NCI-H1694 (cell line): ENCODE results near the gene LRPAP1.

Experiments used
- DNase-seq: peaks from one replicate; lab custom pipeline; 2025; lab: John Stamatoyannopoulos, UW

Gene LRPAP1

GRCh38 chr4:3501126-3501824 is 30.9 kb downstream of the LRPAP1 start:
- no peak for DNase-seq

- no peak for DNase-seq
Observed at GRCh38 chr4:3500634-3501101, 31.6 kb downstream of the LRPAP1 start.

GRCh38 chr4:3500111-3500510 is 32.1 kb downstream of the LRPAP1 start:
- DNase-seq: no peak

- no peak for DNase-seq
Observed at GRCh38 chr4:3499710-3500109, 32.5 kb downstream of the LRPAP1 start.

- DNase-seq: no peak
Observed at GRCh38 chr4:3498901-3499510, 33.2 kb downstream of the LRPAP1 start.

GRCh38 chr4:3498407-3498806 is 33.8 kb downstream of the LRPAP1 start:
- DNase-seq: no peak

GRCh38 chr4:3497523-3498389 is 34.5 kb downstream of the LRPAP1 start:
- DNase-seq: no peak

GRCh38 chr4:3497095-3497494 is 35.1 kb downstream of the LRPAP1 start:
- no peak for DNase-seq

GRCh38 chr4:3496021-3496420 is 36.2 kb downstream of the LRPAP1 start:
- DNase-seq: no peak

- DNase-seq: no peak
Observed at GRCh38 chr4:3495204-3495975, 36.8 kb downstream of the LRPAP1 start.

GRCh38 chr4:3494462-3494871 is 37.8 kb downstream of the LRPAP1 start:
- no peak for DNase-seq

GRCh38 chr4:3493720-3494461 is 38.3 kb downstream of the LRPAP1 start:
- DNase-seq: no peak

GRCh38 chr4:3492741-3493719 is 39.2 kb downstream of the LRPAP1 start:
- DNase-seq: no peak

- no peak for DNase-seq
Observed at GRCh38 chr4:3491681-3492405, 40.4 kb downstream of the LRPAP1 start.

GRCh38 chr4:3489451-3489962 is 42.7 kb downstream of the LRPAP1 start:
- no peak for DNase-seq

- no peak for DNase-seq
Observed at GRCh38 chr4:3488820-3489219, 43.4 kb downstream of the LRPAP1 start.

- no peak for DNase-seq
Observed at GRCh38 chr4:3487861-3488260, 44.4 kb downstream of the LRPAP1 start.

- no peak for DNase-seq
Observed at GRCh38 chr4:3486541-3487540, 45.4 kb downstream of the LRPAP1 start.
